Tibial artery (tissue), 4 donors: Measurements from ENCODE around the gene F10.

Source experiments
- DNase-seq, 2 donors: peaks; one replicate each; pipeline ENCODE4 v3.0.0-alpha.2; 2019
- H3K27ac ChIP-seq, 2 donors: fragments of 200-600 bp; sonication (generic) in 1 of 2; 1 replicate in 1 of 2; 2 replicates in 1 of 2; pipeline ENCODE4 v1.5.1; 2018 to 2019; ENCODE audit warnings: mild to moderate bottlenecking in 1 of 2
- H3K27me3 ChIP-seq, 2 donors: fragments of 200-600 bp; sonication (generic) in 1 of 2; one replicate each; pipeline versions ENCODE4 v1.5.1 to v1.6.0; 2016 to 2019
- H3K36me3 ChIP-seq, 3 donors: fragments of 200-600 bp; sonication (generic) in 2 of 3; one replicate each; pipeline ENCODE4 v1.5.1; 2016 to 2019; ENCODE audit warnings: mild to moderate bottlenecking in 2 of 3
- H3K4me1 ChIP-seq, 4 donors: fragments of 200-600 bp; sonication (generic) in 2 of 4; 1 replicate in 3 of 4; 2 replicates in 1 of 4; pipeline ENCODE4 v1.5.1; 2016 to 2019
- H3K4me3 ChIP-seq, 2 donors: fragments of 200-600 bp; sonication (generic) in 1 of 2; 1 replicate in 1 of 2; 2 replicates in 1 of 2; pipeline ENCODE4 v1.5.1; 2018 to 2019; ENCODE audit warnings: mild to moderate bottlenecking in 2 of 2
- H3K9me3 ChIP-seq, 3 donors: fragments of 200-600 bp; sonication (generic) in 1 of 3; one replicate each; pipeline ENCODE4 v1.5.1; 2016 to 2019
- intact Hi-C: fragments of 100-400 bp; cut with DNase I; formaldehyde crosslinking; loops from one replicate; pipeline ENCODE4 v1.15.0; 2023; ENCODE audit warnings: low total_unique reads
- TF ChIP-seq, protein P1 (sequence below), 2 experiments: fragments of 200-600 bp in 1 of 2; fragments of 450-650 bp in 1 of 2; IDR thresholded peaks; one replicate each; pipeline ENCODE4 v1.5.1; 2017 to 2019; ENCODE audit warnings: antibody characterized with exemption in 2 of 2, mild to moderate bottlenecking in 1 of 2, moderate library complexity in 1 of 2

Gene F10

GRCh38 chr13:113196970-113197737 lies 74.6 kb downstream of the F10 start:
- no peak for DNase-seq
- no peak overlapping the region for H3K4me3 ChIP-seq
- H3K4me1 ChIP-seq: no peaks in the 10 kb centered on the region
- H3K27ac ChIP-seq: no peak overlapping the region
- no peaks in the 10 kb centered on the region for H3K9me3 ChIP-seq
- H3K36me3 ChIP-seq: peaks cover 55 to 82% (median 74%) of the 10 kb centered on the region in 3 donors
- TF ChIP-seq, protein P1, sequence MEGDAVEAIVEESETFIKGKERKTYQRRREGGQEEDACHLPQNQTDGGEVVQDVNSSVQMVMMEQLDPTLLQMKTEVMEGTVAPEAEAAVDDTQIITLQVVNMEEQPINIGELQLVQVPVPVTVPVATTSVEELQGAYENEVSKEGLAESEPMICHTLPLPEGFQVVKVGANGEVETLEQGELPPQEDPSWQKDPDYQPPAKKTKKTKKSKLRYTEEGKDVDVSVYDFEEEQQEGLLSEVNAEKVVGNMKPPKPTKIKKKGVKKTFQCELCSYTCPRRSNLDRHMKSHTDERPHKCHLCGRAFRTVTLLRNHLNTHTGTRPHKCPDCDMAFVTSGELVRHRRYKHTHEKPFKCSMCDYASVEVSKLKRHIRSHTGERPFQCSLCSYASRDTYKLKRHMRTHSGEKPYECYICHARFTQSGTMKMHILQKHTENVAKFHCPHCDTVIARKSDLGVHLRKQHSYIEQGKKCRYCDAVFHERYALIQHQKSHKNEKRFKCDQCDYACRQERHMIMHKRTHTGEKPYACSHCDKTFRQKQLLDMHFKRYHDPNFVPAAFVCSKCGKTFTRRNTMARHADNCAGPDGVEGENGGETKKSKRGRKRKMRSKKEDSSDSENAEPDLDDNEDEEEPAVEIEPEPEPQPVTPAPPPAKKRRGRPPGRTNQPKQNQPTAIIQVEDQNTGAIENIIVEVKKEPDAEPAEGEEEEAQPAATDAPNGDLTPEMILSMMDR (IDR thresholded peaks at IDR 0.05): no peak
- no peaks in the 10 kb centered on the region for H3K27me3 ChIP-seq
- intact Hi-C loops: no loop called here
